IgD-negative memory B cell (primary cell): Measurements from ENCODE around the gene JPH2. TPM values are rescaled to one million over a fixed set of nuclear protein-coding genes. Genes with fewer than 3 reads are reported as not detected.
A peak's percentile ranks its signal among the peaks of the same experiment; 100 is the strongest.

Experiments
- H3K27ac Mint-ChIP-seq, 3 donors: one replicate each; pipeline ENCODE4 v1.8.0; 2020 to 2022; ENCODE audit warnings: mild to moderate bottlenecking in 3 of 3, mixed read lengths in 3 of 3, moderate library complexity in 1 of 3
- H3K27me3 Mint-ChIP-seq: one replicate; pipeline ENCODE4 v1.8.0; 2021; ENCODE audit warnings: mixed read lengths
- H3K36me3 Mint-ChIP-seq: one replicate; pipeline ENCODE4 v1.8.0; 2020; ENCODE audit warnings: mild to moderate bottlenecking, mixed read lengths
- H3K4me1 Mint-ChIP-seq, 3 donors: one replicate each; pipeline ENCODE4 v1.8.0; 2020 to 2022; ENCODE audit warnings: mixed read lengths in 3 of 3, mild to moderate bottlenecking in 1 of 3
- H3K4me3 Mint-ChIP-seq, 4 donors: one replicate each; pipeline ENCODE4 v1.8.0; 2020 to 2022; ENCODE audit warnings: mild to moderate bottlenecking in 4 of 4, mixed read lengths in 4 of 4, moderate library complexity in 3 of 4
- H3K9me3 Mint-ChIP-seq, 3 donors: one replicate each; pipeline ENCODE4 v1.8.0; 2020 to 2021; ENCODE audit warnings: mixed read lengths in 3 of 3, mild to moderate bottlenecking in 1 of 3
- polyA plus RNA-seq: library from polyadenylated mRNA; unstranded; fragments of 300-500 nt; fragmentation: Illumina TruSeq; gene quantifications from one replicate; pipeline ENCODE4 v1.2.3, GENCODE V29; 2021

JPH2 gene
- polyA plus RNA-seq, 1 donor from 2014 or later: not detected

DNA sequence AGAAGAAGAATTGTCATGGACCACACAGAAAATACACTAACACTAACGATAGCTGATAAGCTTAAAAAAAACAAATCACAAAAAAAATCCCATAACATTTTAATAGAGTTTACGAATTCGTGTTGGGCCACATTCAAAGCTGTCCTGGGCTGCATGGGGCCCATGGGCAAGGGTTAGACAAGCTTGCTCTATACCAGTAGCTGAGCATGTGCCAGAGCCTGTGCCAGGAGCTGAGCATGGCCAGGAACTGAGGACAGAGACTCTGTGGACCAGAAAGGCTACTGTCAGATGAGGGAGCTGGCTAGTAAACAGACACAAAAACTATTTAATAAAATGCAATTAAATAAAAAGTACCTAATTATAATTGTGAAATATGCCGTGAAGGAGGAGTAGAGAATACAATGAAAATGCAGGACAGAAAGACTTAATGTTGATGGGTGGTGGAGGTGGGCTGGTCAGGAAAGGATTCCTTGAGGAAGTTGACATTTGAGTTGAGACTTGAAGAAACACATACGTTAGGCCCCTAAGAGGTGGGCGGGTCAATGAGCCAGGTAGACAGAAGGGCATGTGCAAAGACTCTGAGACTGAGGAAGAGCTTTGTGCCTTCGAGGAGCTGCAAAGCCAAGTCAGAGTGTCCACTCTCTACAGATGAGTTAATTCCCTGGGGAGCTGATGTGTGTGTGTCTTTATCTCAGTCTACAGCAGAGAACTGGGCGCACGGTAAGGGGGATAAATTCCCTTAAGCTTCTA, 66.1 kb downstream of the JPH2 start:
- H3K36me3 Mint-ChIP-seq: no peaks in the 10 kb centered on the region
- H3K27me3 Mint-ChIP-seq: peaks cover 16% of the 10 kb centered on the region
- no peaks in the 10 kb centered on the region for H3K4me1 Mint-ChIP-seq
- no peak overlapping the region for H3K4me3 Mint-ChIP-seq
- H3K27ac Mint-ChIP-seq: no peak overlapping the region
- H3K9me3 Mint-ChIP-seq: no peaks in the 10 kb centered on the region

DNA sequence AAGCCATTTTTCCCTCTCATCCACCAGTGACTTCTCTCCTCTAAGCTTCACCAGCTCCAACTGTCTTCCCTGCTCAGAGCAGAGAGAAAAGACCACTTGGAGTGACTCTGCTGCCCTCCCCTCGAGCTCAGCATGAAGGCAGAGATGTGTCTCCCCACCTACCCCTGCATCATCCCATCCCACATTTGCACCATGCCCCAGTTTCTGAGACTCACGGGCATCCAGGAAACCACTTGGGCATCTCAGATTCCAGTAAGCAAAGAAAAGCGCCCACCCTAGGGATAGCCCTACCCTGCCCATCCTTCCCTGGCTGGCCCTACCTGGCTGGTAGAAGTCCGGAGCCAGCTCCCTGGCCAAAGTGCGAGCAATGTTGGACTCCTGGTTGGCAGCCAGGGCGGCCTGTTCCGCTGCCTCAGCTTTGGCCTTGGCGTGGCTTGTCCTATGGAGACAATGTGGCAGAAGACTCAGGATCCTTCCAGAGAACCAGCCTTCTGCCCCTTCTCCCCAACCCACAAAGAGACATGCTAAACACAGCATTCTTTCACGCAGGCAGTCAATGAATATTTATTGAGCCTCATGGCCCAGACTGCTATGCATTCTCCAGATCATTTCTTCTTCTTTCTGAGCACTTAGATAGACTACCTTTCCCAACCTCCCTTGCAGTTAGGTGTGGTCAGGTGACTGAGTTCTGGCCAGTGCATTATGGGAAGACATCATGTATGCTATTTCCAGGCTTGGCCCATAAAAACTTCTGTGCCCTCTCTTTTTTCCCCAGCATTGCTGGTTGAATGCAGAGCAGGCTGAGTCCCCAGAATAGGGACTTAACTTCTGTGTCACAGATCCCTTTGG, 68.6 kb downstream of the JPH2 start:
- H3K4me3 Mint-ChIP-seq: no peak overlapping the region
- H3K9me3 Mint-ChIP-seq: peaks cover 0 to 2% (median 0%) of the 10 kb centered on the region in 3 donors
- peak overlapping the region in 1 of 3 donors; percentile 82 for H3K27ac Mint-ChIP-seq
- no peaks in the 10 kb centered on the region for H3K36me3 Mint-ChIP-seq
- peaks cover 21% of the 10 kb centered on the region for H3K27me3 Mint-ChIP-seq
- no peaks in the 10 kb centered on the region for H3K4me1 Mint-ChIP-seq

DNA sequence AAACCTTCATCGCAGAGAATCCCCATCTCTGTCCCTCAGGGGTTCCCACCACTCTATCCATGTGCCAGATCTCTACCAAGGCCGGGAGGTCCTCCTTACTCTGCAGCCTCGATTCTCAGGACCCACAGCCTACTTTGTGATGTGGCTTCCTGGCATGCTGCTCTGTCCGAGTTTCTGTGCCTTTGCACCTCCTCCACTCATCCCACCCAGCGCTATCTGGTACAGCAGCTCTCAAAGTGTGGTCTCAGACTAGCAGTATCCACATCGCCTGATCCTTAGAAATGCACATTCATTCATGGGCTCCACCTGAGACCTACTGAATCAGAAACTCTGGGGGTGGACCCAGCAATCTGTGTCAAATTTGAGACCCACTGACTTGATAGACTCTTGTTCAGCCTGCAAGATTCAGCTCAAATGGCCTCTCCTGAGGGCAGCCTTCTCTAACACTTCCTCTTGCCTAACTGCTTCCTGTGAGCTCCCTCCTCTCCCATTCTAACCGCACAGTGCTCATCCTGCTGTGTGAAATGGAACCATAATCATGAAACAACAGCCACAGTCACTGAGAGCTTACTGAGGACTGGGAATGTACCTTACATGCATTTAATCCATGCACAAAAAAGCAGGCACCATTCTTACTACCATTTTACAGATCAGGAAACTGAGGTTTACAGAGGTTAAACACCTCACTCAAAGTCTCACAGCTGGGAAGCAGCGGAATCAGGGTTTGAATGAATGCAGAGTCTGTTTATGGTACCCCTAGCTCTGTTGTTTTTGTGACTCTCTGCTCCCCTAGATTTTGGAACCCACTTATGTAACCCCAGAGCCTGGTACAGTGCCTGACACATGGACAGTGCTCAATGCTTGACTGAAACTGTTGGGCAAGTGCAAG, 69.4 kb downstream of the JPH2 start:
- peak overlapping the region in 1 of 3 donors; percentile 50 for H3K27ac Mint-ChIP-seq
- peaks cover 22% of the 10 kb centered on the region for H3K27me3 Mint-ChIP-seq
- H3K4me1 Mint-ChIP-seq: no peaks in the 10 kb centered on the region
- no peaks in the 10 kb centered on the region for H3K36me3 Mint-ChIP-seq
- H3K9me3 Mint-ChIP-seq: peaks cover 0 to 2% (median 0%) of the 10 kb centered on the region in 3 donors
- peak overlapping the region in 2 of 4 donors; percentile 32 to 71 for H3K4me3 Mint-ChIP-seq

DNA sequence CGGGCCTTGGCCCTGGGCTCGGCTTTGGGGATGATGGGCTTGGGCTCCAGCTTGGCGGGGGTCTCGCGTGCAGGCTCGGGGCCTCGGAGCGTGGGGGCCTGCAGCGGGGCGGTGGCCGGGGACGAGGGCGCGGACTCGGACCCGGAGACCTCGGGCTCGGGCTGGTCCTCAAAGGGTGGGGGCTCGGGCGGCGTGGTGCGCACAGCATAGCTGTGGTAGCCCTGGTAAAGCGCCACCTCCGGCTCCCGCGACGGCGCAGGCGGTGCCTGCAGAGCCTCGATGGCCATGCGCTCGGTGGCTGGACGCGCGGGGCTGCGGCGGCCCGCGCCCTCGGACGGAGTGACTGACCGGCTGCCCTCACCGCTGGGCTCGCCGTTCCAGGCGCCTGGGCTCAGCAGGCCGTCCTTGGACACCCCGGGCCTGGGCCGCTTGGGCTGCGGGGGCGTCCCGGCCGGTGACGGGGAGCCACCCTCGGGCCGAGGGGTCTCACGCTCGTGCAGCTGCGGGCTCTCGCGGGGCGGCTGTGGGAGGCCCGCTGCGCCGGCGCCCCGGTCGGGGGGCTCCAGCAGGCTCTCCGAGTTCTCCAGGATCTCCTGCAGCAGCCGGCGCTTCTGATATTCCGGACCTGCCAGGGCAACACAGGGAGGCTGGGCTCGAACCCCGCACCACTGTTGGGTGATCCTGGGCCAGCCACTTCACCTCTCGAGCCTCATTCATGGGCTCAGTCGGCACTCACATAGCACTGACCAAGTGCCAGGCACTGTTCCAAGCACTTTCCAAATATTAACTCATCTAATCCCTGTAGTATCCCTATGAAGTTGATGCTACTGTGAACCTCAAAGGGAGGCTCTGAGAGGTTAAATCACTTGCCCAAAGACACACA, 71.0 kb downstream of the JPH2 start:
- Mint-ChIP-seq H3K4me3 (no peak overlapping the region), H3K27ac (peak overlapping the region in 1 of 3 donors; percentile 84), H3K4me1 (no peaks in the 10 kb centered on the region), H3K9me3 (peaks cover 0 to 2% (median 0%) of the 10 kb centered on the region in 3 donors), H3K27me3 (peaks cover 19% of the 10 kb centered on the region), H3K36me3 (no peaks in the 10 kb centered on the region)

DNA sequence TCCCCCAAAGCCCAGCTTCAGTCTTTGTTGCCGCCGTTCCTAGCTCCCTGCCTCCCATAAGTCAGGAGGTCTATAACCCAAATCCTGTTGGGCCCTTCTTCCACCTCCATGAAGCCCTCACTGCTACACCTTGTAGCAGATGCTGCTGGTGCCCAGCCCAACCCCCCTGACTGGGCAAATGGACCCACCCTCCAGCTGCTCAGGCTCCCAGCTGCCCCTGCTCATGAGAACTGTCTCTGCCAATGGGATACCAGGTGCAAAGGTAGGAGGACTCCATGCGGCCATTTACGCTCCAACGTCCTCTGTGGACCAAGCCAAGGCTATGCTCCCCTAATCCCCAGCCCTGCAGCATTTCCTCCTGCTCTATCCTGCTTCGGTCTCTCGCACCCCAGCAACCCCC, 71.8 kb downstream of the JPH2 start:
- peaks cover 19% of the 10 kb centered on the region for H3K27me3 Mint-ChIP-seq
- H3K4me3 Mint-ChIP-seq: peak overlapping the region in 1 of 4 donors; percentile 12
- H3K27ac Mint-ChIP-seq: no peak overlapping the region
- H3K9me3 Mint-ChIP-seq: peaks cover 0 to 2% (median 0%) of the 10 kb centered on the region in 3 donors
- no peaks in the 10 kb centered on the region for H3K4me1 Mint-ChIP-seq
- no peaks in the 10 kb centered on the region for H3K36me3 Mint-ChIP-seq

DNA sequence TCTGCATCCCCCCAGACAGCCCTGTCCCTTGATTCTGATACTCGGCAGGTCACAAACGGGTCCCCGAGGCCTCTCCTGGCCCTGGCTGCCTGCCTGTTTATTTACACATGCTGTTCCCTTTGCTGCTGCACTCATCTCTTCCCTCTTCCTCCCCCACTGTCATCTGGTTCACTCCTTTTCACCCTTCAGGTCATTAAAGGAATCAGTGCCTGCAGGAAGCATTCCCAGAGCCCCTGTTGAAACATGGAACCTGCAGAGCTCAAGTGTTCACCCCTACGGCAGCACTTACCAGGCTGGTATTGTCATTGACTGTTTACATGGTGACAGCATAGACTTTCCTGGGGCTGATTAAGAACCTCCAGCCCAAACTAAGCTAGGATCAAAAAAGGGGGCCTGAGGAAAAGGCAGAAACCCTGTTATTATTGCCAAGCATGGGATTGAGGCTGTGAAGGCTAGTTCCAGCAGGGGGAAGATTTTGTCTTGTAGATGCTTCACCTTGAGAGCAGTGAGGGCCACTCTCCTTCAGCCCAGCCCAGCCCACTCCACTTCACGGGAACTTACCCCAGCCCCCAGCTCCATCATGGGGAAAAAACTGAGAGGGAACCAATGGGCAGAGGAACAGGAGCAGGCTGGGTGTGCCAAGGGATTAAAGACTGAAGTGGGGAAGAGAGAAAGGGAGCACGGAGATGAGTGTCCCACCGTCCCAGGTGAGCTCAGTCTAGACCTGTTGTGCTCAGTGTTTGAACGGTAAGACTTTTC, 73.2 kb downstream of the JPH2 start:
- Mint-ChIP-seq H3K4me3 (no peak overlapping the region), H3K27ac (no peak overlapping the region), H3K9me3 (peaks cover 0 to 5% (median 3%) of the 10 kb centered on the region in 3 donors), H3K4me1 (no peaks in the 10 kb centered on the region), H3K36me3 (no peaks in the 10 kb centered on the region), H3K27me3 (peaks cover 25% of the 10 kb centered on the region)

DNA sequence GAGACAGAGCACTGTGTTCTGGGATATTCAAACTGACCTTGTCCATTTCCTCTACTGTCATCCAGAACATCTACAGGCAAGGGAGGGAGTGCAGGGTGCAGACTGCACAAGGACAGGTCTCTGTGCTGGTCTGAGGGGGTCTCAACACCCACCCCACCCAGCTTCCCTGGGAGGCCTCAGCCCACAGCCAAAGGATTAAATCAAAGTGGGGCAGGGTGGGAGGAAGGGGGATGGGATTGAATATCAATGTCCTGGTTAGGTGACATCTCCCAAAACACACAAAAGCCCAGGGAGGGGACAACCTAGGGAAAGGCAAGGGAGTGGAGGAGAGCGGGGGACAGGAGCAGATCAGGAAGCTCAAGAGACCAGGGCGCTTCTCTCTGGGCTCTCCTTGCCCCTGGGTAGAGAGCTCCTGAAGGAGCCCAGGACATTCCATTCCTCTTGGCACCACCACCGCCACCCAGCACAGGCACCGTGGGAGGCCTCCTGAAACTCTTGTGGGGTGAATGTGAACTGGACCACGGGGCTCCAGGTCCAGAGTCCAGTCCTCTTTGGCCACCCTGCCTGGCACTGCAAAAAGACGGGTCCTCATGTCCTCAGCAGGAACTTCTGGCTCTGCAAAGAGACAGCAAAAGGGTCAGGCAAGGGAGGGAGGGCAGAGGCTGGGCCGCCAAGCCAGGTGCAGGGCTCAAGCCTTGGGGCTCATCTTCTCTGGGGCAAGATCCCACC, 73.9 kb downstream of the JPH2 start:
- Mint-ChIP-seq H3K9me3 (peaks cover 0 to 8% (median 7%) of the 10 kb centered on the region in 3 donors), H3K4me1 (no peaks in the 10 kb centered on the region), H3K36me3 (no peaks in the 10 kb centered on the region), H3K27ac (no peak overlapping the region), H3K4me3 (no peak overlapping the region), H3K27me3 (peaks cover 27% of the 10 kb centered on the region)

DNA sequence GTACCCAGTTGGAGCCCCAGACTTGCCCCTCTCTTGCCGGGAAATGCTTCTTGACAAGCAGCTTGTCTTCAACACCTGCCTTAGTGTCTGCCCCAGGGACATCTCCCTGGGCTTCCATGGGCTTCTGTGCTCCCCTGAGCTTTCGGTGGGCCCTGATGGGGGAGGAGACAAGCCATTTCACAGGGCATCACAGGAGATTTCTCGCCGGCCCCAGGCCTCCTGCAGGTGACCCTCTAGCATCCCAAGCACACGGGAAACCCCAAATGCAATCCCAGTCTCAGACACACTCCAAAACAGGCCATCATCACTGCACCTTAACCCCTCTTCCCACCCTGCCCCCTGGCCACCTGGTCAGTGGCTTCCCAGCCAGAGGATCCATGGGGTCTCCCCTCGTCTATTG, 74.5 kb downstream of the JPH2 start:
- peaks cover 27% of the 10 kb centered on the region for H3K27me3 Mint-ChIP-seq
- no peak overlapping the region for H3K27ac Mint-ChIP-seq
- no peak overlapping the region for H3K4me3 Mint-ChIP-seq
- no peaks in the 10 kb centered on the region for H3K36me3 Mint-ChIP-seq
- H3K9me3 Mint-ChIP-seq: peaks cover 0 to 14% (median 12%) of the 10 kb centered on the region in 3 donors
- H3K4me1 Mint-ChIP-seq: no peaks in the 10 kb centered on the region

DNA sequence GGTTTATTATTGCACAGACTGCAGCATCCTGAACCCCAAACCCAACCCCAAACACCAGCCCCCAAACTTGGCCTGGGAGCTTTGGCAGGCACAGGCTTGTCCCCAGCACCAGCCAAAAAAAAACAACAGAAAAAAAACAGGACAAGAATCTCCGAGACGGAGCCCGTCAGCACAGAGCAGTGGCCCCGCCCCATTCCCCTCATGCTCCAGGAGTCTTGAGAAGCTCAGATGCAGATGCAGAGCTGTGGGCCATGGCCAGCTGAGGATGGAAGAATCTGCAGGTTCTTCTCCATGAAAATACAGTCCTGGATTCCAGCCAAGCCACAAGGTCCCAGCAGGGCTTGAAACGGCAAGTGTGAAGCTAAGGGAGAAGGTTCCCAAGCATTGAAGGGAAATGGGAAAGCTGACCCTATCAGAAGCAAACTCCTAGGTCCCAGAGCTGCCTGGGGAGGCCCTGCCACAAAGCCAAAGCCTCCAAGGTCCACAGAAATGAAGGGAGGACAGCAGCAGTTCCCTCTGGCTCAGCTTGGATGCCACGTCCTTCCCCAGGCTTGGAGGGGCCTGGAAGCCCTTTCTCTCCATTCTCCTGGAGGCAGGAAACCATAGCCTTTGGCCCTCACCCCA, 75.2 kb downstream of the JPH2 start:
- Mint-ChIP-seq H3K36me3 (no peaks in the 10 kb centered on the region), H3K4me1 (no peaks in the 10 kb centered on the region), H3K4me3 (no peak overlapping the region), H3K27ac (peak overlapping the region in 1 of 3 donors; percentile 54), H3K9me3 (peaks cover 2 to 20% (median 18%) of the 10 kb centered on the region in 3 donors), H3K27me3 (peaks cover 26% of the 10 kb centered on the region)

DNA sequence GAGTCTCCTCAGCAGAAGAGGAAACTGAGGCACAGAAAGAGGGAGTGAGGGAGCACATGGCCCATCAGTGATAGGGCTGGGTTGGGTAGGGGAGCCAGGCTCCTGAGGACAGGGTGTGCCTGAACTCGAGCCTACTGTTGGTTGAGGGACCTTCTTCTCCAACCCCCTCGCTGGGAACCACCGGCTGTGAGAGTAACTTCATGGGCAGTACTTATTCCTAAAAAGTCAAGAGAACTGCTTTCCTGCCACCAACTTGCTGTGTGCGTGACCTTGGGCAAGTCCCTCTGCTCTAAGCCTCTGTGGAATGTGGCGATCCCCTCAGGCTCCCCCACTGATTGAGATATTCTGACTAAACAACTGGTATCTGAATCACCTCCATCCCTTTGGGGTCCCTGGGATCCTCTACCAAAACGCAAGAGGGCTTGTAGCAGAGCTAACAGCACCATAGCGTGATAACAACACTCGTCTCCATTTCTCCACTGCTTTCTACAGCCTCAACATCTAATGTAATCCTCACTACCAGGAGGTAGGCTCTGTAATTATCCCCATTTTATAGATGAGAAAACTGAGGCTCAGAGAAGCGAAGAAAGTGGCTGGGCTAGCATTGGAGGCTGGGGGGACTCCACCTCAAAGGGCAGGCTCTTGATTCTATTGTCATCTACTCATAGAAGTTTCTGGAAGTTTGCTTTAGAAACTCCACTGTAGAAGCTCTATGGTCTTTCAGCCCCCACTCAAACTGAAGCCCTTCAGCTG, 76.0 kb downstream of the JPH2 start:
- Mint-ChIP-seq H3K27me3 (peaks cover 20% of the 10 kb centered on the region), H3K9me3 (peaks cover 2 to 21% (median 18%) of the 10 kb centered on the region in 3 donors), H3K4me1 (no peaks in the 10 kb centered on the region), H3K27ac (peak overlapping the region in 1 of 3 donors; percentile 54), H3K36me3 (no peaks in the 10 kb centered on the region), H3K4me3 (no peak overlapping the region)

DNA sequence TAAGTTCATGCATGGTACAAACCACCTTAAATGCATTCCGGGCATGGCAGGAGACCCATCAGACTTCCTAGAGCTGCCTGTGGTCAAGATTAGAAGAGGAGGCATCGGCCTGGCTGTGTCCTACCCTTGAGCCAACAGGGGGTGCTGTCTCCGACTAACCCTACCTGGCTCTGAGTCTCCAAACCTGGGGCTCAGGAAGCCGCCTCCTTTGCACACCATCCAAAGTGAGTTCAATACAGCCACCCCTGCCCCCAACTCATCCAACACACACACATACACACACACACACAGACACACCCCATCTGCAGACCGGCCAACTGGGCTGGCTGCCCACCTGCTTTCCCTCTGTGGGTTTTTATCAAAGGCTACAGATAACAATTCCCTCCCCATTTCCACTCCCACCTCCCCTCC, 77.0 kb downstream of the JPH2 start:
- Mint-ChIP-seq H3K36me3 (no peaks in the 10 kb centered on the region), H3K27ac (peak overlapping the region in 1 of 3 donors; percentile 41), H3K9me3 (peaks cover 2 to 21% (median 16%) of the 10 kb centered on the region in 3 donors), H3K4me1 (no peaks in the 10 kb centered on the region), H3K27me3 (peaks cover 20% of the 10 kb centered on the region), H3K4me3 (no peak overlapping the region)

DNA sequence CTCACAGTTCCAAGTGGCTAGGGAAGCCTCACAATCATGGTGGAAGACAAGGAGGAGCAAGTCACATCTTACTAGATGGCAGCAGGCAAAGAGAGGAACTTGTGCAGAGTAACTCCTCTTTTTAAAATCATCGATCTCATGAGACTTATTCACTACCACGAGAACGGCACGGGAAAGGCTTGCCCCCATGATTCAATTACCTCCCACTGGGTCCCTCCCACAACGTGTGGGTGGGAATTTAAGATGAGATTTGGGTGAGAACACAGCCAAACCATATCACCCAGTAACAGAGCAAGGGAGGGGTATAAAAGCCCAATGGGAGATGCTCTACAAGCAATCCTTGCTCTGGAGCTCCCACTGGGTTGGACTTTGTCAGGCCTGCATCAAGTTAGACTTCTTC, 80.4 kb downstream of the JPH2 start:
- no peaks in the 10 kb centered on the region for H3K36me3 Mint-ChIP-seq
- H3K4me1 Mint-ChIP-seq: no peaks in the 10 kb centered on the region
- no peak overlapping the region for H3K27ac Mint-ChIP-seq
- peak overlapping the region in 1 of 4 donors; percentile 53 for H3K4me3 Mint-ChIP-seq
- H3K27me3 Mint-ChIP-seq: peaks cover 29% of the 10 kb centered on the region
- peaks cover 9 to 24% (median 20%) of the 10 kb centered on the region in 3 donors for H3K9me3 Mint-ChIP-seq
